H1 (cell line): ENCODE data around the gene GOLGA1. TPM values are rescaled to one million over a fixed set of nuclear protein-coding genes. Genes with fewer than 3 reads are reported as not detected.

ENCODE experiments used
- NRF1 ChIP-seq: IDR thresholded peaks from 2 replicates; pipeline ENCODE4 v1.6.1; 2011; ENCODE audit warnings: mild to moderate bottlenecking, low read depth, low read length, improper control_type of control experiment
- PHF8 ChIP-seq: fragments of 200-600 bp; sonication (generic); conservative IDR thresholded peaks from 2 replicates; pipeline ENCODE4 v1.7.1; 2012; ENCODE audit warnings: low read depth, mild to moderate bottlenecking, inconsistent platforms, low read length, moderate library complexity
- SAP30 ChIP-seq: fragments of 300-600 bp; sonication (generic); IDR thresholded peaks from 2 replicates; pipeline ENCODE4 v1.7.1; 2012; ENCODE audit warnings: low read length, moderate library complexity, mild to moderate bottlenecking, inconsistent platforms; ENCODE audit not compliant: insufficient read depth, insufficient replicate concordance
- SIX5 ChIP-seq: IDR thresholded peaks from 2 replicates; pipeline ENCODE4 v1.6.1; 2011; ENCODE audit warnings: mild to moderate bottlenecking, low read depth, low read length
- TAF7 ChIP-seq: optimal IDR thresholded peaks from 2 replicates; pipeline ENCODE3; 2011; ENCODE audit warnings: low read depth, mild to moderate bottlenecking, inconsistent platforms, low read length, moderate library complexity, borderline replicate concordance
- TCF12 ChIP-seq: IDR thresholded peaks from 2 replicates; pipeline ENCODE4 v1.6.1; 2011; ENCODE audit warnings: low read depth, mild to moderate bottlenecking, low read length
- ZNF274 ChIP-seq: IDR thresholded peaks from 2 replicates; pipeline ENCODE4 v1.7.0; 2012; ENCODE audit warnings: low read length, borderline replicate concordance; ENCODE audit errors: extremely low read depth
- polyA plus RNA-seq, 7 experiments: library from polyadenylated mRNA; depleted of rRNA in 3 of 7; stranded (reverse) in 5 of 7; unstranded in 2 of 7; fragments of >200 nt in 5 of 7; fragments of 200-250 nt in 2 of 7; gene quantifications; 1 replicate in 5 of 7; 2 replicates in 1 of 7; 4 replicates in 1 of 7; pipeline versions ENCODE4 v1.2.1 to v1.2.3, GENCODE V29; 2011 to 2013; ENCODE audit warnings: missing spikeins in 2 of 7, mixed read lengths in 2 of 7
- small RNA-seq: library from polyadenylated mRNA; stranded (forward); fragments of <200 nt; extraction: miRNeasy Mini kit (QIAGEN cat#:217004); gene quantifications from one replicate; pipeline ENCODE3, GENCODE V24; 2013; ENCODE audit not compliant: insufficient read depth
- total RNA-seq: library from RNA; stranded (reverse); fragmentation: NEBNext Ultra II Directional; extraction: Animal tissue kit (Norgen Biotek cat#: 25700); gene quantifications from 2 replicates; pipeline ENCODE4 v1.2.1, GENCODE V29; 2021

The GOLGA1 gene
- total and polyA plus RNA-seq, 2 of the 8 experiments (the other 6 are each of a cell fraction or from before 2014, with no cell fraction given) = 4.8 to 6.5 TPM

DNA sequence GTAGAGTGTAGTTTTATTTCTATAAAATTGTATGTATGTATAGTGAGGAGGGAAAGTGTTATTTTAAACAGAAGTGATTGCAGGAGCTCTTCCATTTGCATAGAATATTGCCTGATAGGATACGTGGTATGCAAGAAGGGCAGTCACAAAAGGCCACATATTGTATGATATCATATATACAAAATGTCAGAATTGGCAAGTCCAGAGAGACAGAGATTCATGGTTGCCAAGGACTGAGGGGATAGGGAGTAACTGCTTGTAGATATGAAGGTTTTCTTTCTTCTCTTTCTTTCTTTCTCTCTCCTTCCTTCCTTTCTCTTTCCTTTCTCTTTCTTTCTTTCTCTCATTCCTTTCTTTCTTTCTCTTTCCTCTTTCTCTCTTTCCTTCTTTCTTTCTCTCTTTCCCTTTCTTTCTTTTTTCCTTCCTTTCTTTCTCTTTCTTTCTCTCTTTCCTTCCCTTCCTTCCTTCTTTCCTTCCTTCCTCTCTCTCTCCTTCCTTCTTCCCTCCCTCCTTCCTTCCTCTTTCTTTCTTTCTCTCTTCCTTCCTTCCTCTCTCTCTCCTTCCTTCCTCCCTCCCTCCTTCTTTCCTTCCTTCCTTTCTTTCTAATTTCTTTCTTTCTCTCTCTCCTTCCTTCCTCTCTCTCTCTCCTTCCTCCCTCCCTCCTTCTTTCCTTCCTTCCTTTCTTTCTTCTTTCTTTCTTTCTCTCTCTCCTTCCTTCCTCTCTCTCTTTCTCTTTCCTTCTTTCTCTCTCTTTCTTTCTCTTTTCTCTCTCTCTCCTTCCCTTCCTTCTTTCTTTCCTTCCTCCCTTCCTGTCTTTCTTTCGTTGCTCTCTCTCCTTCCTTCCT is 112.2 kb downstream of the GOLGA1 start (continued):
- TF ChIP-seq ZNF274 (no peak), PHF8 (no peak), TAF7 (no peak), SIX5 (no peak), NRF1 (no peak), SAP30 (no peak), TCF12 (no peak)

Small RNAs within 50 kb of the gene (small RNA-seq; reads per million reads assigned to genes)
- not detected for gene RNU4-82P

Other genes starting within 250 kb of the GOLGA1 start
- 232 and 237 TPM in 2 replicates for gene NR6A1, start 169.8 kb downstream of the GOLGA1 start, total RNA-seq
- 77.0 and 93.2 TPM in 2 replicates for gene NR6A1, start 169.8 kb downstream of the GOLGA1 start, polyA plus RNA-seq (2011; rRNA removed)
- 11.4 and 11.5 TPM in 2 replicates for gene OLFML2A, start 163.9 kb downstream of the GOLGA1 start, total RNA-seq
- 7.8 and 8.7 TPM in 2 replicates for gene OLFML2A, start 163.9 kb downstream of the GOLGA1 start, polyA plus RNA-seq (2011; rRNA removed)
- not detected in 2 replicates for gene WDR38, start 87.6 kb downstream of the GOLGA1 start, total RNA-seq
- not detected in 2 replicates for gene WDR38, start 87.6 kb downstream of the GOLGA1 start, polyA plus RNA-seq (2011; rRNA removed)
- gene RPL35, start 79.1 kb downstream of the GOLGA1 start, total RNA-seq = 1,831 and 1,889 TPM in 2 replicates
- gene RPL35, start 79.1 kb downstream of the GOLGA1 start, polyA plus RNA-seq (2011; rRNA removed) = 2,448 and 2,722 TPM in 2 replicates
- 50.5 and 50.6 TPM in 2 replicates for gene ARPC5L, start 79.0 kb downstream of the GOLGA1 start, total RNA-seq
- 34.1 and 36.0 TPM in 2 replicates for gene ARPC5L, start 79.0 kb downstream of the GOLGA1 start, polyA plus RNA-seq (2011; rRNA removed)
- gene SCAI, start 202.4 kb upstream of the GOLGA1 start, total RNA-seq = 19.8 and 21.8 TPM in 2 replicates
- gene SCAI, start 202.4 kb upstream of the GOLGA1 start, polyA plus RNA-seq (2011; rRNA removed) = 6.1 and 6.4 TPM in 2 replicates
- gene PPP6C, start 248.7 kb upstream of the GOLGA1 start, total RNA-seq = 50.0 and 52.3 TPM in 2 replicates
- gene PPP6C, start 248.7 kb upstream of the GOLGA1 start, polyA plus RNA-seq (2011; rRNA removed) = 14.2 and 22.8 TPM in 2 replicates